ENCODE data around the gene VPS8. TPM values are rescaled to one million over a fixed set of nuclear protein-coding genes. Genes with fewer than 3 reads are reported as not detected.

VPS8 gene
- total and polyA plus RNA-seq, 2 of the 13 experiments (the other 11 are each of a cell fraction or from before 2014, with no cell fraction given), result 14.2 to 35.1 TPM

DNA sequence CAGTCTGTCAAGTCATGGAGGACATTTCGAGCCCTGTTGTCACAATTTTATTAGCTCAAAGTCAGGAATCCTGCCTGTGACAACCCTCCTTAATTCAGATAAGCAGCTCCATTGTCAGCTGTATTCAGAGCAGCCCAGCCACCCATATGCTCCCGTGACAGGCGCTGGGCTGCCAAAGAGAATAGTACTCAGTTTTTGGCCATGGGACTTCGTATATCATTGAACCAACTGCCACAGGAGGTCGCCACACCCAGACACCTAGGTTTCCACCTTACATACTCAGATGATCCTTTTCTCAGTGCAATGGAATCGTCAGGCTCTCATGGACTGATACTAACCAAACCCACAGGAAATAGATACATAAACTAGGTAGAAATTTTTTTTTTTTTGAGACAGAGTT lies 240.7 kb downstream of the VPS8 start:
- Histone ChIP-seq H3K79me2 (ENCODE audit: insufficient read depth, low read length) (no peaks in the 10 kb centered on the region), H3K27me3 (ENCODE audit: control insufficient read depth in 1 of 2, insufficient read depth in 2 of 2, low read length in 2 of 2) (no peaks in the 10 kb centered on the region), H3K4me3 (replicated peaks in 1 of 3; ENCODE audit: insufficient read depth in 1 of 3, low read depth in 2 of 3, low read length in 3 of 3) (no peak overlapping the region), H2AFZ (ENCODE audit: low read length) (no peak overlapping the region), H3K9ac (ENCODE audit: insufficient read depth, low read depth, low read length) (no peak overlapping the region), H3K36me3 (replicated peaks in 1 of 2; ENCODE audit: control insufficient read depth in 1 of 2, insufficient read depth in 2 of 2, low read length in 2 of 2) (peaks cover 11 to 28% of the 10 kb centered on the region in 2 experiments; a peak in 4 of 5 replicates), H3K4me2 (ENCODE audit: low read depth, low read length) (no peak overlapping the region), H3K27ac (ENCODE audit: extremely low read length, insufficient read depth, low read length) (no peak overlapping the region), H4K20me1 (ENCODE audit: insufficient read depth, low read length) (no peaks in the 10 kb centered on the region), H3K9me3 (ENCODE audit: low read length) (no peaks in the 10 kb centered on the region), H3K4me1 (ENCODE audit: insufficient read depth, low read length) (no peaks in the 10 kb centered on the region)
- CTCF ChIA-PET (ENCODE audit: low intra/inter-chr PET ratio, low total read pairs), result no interaction called here
- intact Hi-C loops (cut with micrococcal nuclease; ENCODE audit: unreplicated experiment) (no loop called here), in situ Hi-C loops (cut with HindIII; ENCODE audit: extremely low pct_ligation_motif_present, low pct_unique_long_range_greater_than_20kb) (no loop called here)
- TF ChIP-seq NCOR1 (IDR thresholded peaks at IDR 0.05; ENCODE audit: borderline replicate concordance, low read length) (no peak), AGO2 (optimal IDR thresholded peaks at IDR 0.05; ENCODE audit: low read depth, low read length) (no peak), HDAC1 (CRISPR knock-in tag; IDR thresholded peaks at IDR 0.05) (no peak), MIXL1 (CRISPR knock-in tag; IDR thresholded peaks at IDR 0.05) (no peak), ZNF12 (CRISPR knock-in tag; IDR thresholded peaks at IDR 0.05) (no peak), JARID2 (CRISPR knock-in tag; IDR thresholded peaks at IDR 0.05; ENCODE audit: insufficient replicate concordance) (no peak), ATRX (CRISPR knock-in tag; IDR thresholded peaks at IDR 0.05; ENCODE audit: borderline replicate concordance) (no peak), BRCA1 (CRISPR knock-in tag; IDR thresholded peaks at IDR 0.05) (no peak), TSC22D2 (CRISPR knock-in tag; IDR thresholded peaks at IDR 0.05; ENCODE audit: borderline replicate concordance) (no peak), YEATS4 (CRISPR knock-in tag; IDR thresholded peaks at IDR 0.05; ENCODE audit: borderline replicate concordance) (no peak), EED (CRISPR knock-in tag; IDR thresholded peaks at IDR 0.05) (no peak)
- TF ChIP-seq, protein P1, sequence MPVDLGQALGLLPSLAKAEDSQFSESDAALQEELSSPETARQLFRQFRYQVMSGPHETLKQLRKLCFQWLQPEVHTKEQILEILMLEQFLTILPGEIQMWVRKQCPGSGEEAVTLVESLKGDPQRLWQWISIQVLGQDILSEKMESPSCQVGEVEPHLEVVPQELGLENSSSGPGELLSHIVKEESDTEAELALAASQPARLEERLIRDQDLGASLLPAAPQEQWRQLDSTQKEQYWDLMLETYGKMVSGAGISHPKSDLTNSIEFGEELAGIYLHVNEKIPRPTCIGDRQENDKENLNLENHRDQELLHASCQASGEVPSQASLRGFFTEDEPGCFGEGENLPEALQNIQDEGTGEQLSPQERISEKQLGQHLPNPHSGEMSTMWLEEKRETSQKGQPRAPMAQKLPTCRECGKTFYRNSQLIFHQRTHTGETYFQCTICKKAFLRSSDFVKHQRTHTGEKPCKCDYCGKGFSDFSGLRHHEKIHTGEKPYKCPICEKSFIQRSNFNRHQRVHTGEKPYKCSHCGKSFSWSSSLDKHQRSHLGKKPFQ (CRISPR knock-in tag; IDR thresholded peaks at IDR 0.05; ENCODE audit: insufficient replicate concordance), result no peak
- TF ChIP-seq, protein P2, sequence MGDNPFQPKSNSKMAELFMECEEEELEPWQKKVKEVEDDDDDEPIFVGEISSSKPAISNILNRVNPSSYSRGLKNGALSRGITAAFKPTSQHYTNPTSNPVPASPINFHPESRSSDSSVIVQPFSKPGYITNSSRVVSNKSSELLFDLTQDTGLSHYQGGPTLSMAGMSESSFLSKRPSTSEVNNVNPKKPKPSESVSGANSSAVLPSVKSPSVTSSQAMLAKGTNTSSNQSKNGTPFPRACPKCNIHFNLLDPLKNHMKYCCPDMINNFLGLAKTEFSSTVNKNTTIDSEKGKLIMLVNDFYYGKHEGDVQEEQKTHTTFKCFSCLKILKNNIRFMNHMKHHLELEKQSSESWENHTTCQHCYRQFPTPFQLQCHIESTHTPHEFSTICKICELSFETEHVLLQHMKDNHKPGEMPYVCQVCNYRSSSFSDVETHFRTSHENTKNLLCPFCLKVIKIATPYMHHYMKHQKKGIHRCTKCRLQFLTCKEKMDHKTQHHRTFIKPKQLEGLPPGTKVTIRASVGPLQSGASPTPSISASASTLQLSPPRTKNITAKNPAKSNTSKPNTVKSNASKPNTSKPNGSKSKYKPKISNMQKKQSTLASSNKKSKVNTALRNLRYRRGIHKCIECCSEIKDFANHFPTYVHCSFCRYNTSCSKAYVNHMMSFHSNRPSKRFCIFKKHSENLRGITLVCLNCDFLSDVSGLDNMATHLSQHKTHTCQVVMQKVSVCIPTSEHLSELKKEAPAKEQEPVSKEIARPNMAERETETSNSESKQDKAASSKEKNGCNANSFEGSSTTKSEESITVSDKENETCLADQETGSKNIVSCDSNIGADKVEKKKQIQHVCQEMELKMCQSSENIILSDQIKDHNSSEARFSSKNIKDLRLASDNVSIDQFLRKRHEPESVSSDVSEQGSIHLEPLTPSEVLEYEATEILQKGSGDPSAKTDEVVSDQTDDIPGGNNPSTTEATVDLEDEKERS (CRISPR knock-in tag; IDR thresholded peaks at IDR 0.05), result no peak
- TF ChIP-seq, protein P3, sequence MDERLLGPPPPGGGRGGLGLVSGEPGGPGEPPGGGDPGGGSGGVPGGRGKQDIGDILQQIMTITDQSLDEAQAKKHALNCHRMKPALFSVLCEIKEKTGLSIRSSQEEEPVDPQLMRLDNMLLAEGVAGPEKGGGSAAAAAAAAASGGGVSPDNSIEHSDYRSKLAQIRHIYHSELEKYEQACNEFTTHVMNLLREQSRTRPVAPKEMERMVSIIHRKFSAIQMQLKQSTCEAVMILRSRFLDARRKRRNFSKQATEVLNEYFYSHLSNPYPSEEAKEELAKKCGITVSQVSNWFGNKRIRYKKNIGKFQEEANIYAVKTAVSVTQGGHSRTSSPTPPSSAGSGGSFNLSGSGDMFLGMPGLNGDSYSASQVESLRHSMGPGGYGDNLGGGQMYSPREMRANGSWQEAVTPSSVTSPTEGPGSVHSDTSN (CRISPR knock-in tag; IDR thresholded peaks at IDR 0.05), result no peak
- ATAC-seq (no peak), FAIRE-seq (no peak), DNase-seq (ENCODE audit: low spot score) (no peak)
- WGBS (ENCODE audit: low lambda C conversion rate), result 96% methylated on average over 6 of the region's 6 CpGs
- no TSS peak for BruUV-seq (replicated peaks)
- POLR2A ChIA-PET, result no interaction called here

Data from HepG2 (cell line).